Measurements from ENCODE around the gene WSCD2. TPM values are rescaled to one million over a fixed set of nuclear protein-coding genes. Genes with fewer than 3 reads are reported as not detected.

Gene WSCD2
- total RNA-seq, 1 donor from 2014 or later: not detected

- DNase-seq (ENCODE audit: low read depth in 2 of 2): no peak
Measured at GRCh38 chr12:108126990-108127501, 2.0 kb upstream of the WSCD2 start.

GRCh38 chr12:108127654-108128053, 1.4 kb upstream of the WSCD2 start:
- DNase-seq (ENCODE audit: low read depth in 2 of 2): no peak

GRCh38 chr12:108128221-108129016, 669 bp upstream of the WSCD2 start:
- DNase-seq (ENCODE audit: low read depth in 2 of 2): no peak

GRCh38 chr12:108131035-108131434, 1.9 kb downstream of the WSCD2 start:
- DNase-seq (ENCODE audit: low read depth in 2 of 2): no peak

- no peak for DNase-seq (ENCODE audit: low read depth in 2 of 2)
Measured at GRCh38 chr12:108131657-108132126, 2.6 kb downstream of the WSCD2 start.

GRCh38 chr12:108133482-108133881, 4.4 kb downstream of the WSCD2 start:
- no peak for DNase-seq (ENCODE audit: low read depth in 2 of 2)

GRCh38 chr12:108134744-108135143, 5.7 kb downstream of the WSCD2 start:
- no peak for DNase-seq (ENCODE audit: low read depth in 2 of 2)

GRCh38 chr12:108135627-108136026, 6.5 kb downstream of the WSCD2 start:
- no peak for DNase-seq (ENCODE audit: low read depth in 2 of 2)

- DNase-seq (ENCODE audit: low read depth in 2 of 2): no peak
Measured at GRCh38 chr12:108136697-108137096, 7.6 kb downstream of the WSCD2 start.

- no peak for DNase-seq (ENCODE audit: low read depth in 2 of 2)
Measured at GRCh38 chr12:108139454-108139853, 10.4 kb downstream of the WSCD2 start.

GRCh38 chr12:108140501-108140900, 11.4 kb downstream of the WSCD2 start:
- no peak for DNase-seq (ENCODE audit: low read depth in 2 of 2)

- DNase-seq (ENCODE audit: low read depth in 2 of 2): no peak
Measured at GRCh38 chr12:108141600-108142130, 12.6 kb downstream of the WSCD2 start.

- no peak for DNase-seq (ENCODE audit: low read depth in 2 of 2)
Measured at GRCh38 chr12:108143144-108143543, 14.1 kb downstream of the WSCD2 start.

- DNase-seq (ENCODE audit: low read depth in 2 of 2): no peak
Measured at GRCh38 chr12:108144080-108144479, 15.0 kb downstream of the WSCD2 start.

GRCh38 chr12:108145011-108145410, 15.9 kb downstream of the WSCD2 start:
- DNase-seq (ENCODE audit: low read depth in 2 of 2): no peak

- DNase-seq (ENCODE audit: low read depth in 2 of 2): no peak
Measured at GRCh38 chr12:108146035-108146893, 17.2 kb downstream of the WSCD2 start.

GRCh38 chr12:108147279-108147678, 18.2 kb downstream of the WSCD2 start:
- no peak for DNase-seq (ENCODE audit: low read depth in 2 of 2)

GRCh38 chr12:108148521-108149074, 19.5 kb downstream of the WSCD2 start:
- no peak for DNase-seq (ENCODE audit: low read depth in 2 of 2)

- DNase-seq (ENCODE audit: low read depth in 2 of 2): no peak
Measured at GRCh38 chr12:108150436-108150835, 21.3 kb downstream of the WSCD2 start.

GRCh38 chr12:108151533-108152169, 22.6 kb downstream of the WSCD2 start:
- no peak for DNase-seq (ENCODE audit: low read depth in 2 of 2)

- DNase-seq (ENCODE audit: low read depth in 2 of 2): no peak
Measured at GRCh38 chr12:108152170-108152538, 23.1 kb downstream of the WSCD2 start.

Data from lung microvascular endothelial cell (primary cell).